ENCODE data around the gene SNCB.

The SNCB gene

DNA sequence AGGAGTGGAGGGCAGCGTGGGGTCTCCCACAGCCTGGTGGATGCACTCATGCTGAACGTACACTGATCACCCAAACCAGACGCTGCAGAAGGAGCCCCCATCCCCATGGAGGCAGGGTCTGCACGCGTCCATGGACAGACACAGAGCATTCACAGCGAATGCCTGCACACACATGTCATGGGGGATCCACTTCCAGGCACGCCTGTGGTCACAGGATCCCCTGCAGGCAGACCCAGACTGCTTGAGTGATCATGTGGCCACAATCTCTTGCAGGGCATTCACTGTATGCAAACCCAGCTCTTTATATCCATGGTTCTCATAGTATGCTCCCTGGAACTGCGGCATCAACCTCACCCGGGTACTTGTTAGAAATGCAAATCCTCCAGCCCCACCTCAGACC lies 5.4 kb downstream of the SNCB start:
- no peak overlapping the region for H3K4me3 ChIP-seq (replicated peaks; ENCODE audit: low read depth, low read length)
- TF ChIP-seq, protein P1, sequence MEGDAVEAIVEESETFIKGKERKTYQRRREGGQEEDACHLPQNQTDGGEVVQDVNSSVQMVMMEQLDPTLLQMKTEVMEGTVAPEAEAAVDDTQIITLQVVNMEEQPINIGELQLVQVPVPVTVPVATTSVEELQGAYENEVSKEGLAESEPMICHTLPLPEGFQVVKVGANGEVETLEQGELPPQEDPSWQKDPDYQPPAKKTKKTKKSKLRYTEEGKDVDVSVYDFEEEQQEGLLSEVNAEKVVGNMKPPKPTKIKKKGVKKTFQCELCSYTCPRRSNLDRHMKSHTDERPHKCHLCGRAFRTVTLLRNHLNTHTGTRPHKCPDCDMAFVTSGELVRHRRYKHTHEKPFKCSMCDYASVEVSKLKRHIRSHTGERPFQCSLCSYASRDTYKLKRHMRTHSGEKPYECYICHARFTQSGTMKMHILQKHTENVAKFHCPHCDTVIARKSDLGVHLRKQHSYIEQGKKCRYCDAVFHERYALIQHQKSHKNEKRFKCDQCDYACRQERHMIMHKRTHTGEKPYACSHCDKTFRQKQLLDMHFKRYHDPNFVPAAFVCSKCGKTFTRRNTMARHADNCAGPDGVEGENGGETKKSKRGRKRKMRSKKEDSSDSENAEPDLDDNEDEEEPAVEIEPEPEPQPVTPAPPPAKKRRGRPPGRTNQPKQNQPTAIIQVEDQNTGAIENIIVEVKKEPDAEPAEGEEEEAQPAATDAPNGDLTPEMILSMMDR (IDR thresholded peaks at IDR 0.05; ENCODE audit: low read length, missing control alignments) = no peak
- no peak for DNase-seq (ENCODE audit: low read depth)

DNA sequence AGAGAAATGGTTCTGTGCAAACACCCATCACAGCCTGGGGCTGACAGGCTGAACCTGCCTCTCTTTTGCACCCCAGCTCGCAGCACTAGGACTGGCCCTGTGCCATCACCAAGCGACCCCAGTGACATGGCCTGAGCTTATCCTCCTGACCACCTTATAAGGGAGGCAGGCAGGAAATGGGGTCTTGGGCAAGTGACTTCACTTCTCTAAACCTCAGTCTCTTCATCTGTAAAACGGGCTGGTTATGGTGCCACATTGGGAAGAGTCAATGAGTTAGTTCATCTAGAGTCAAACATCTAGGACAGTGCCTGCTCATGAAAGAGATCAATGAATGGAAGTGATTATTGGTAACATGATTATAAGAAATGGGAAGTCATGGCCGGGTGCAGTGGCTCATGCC lies 6.2 kb downstream of the SNCB start:
- H3K4me3 ChIP-seq (replicated peaks; ENCODE audit: low read depth, low read length) = no peak overlapping the region
- TF ChIP-seq, protein P1 (IDR thresholded peaks at IDR 0.05; ENCODE audit: low read length, missing control alignments) = no peak
- no peak for DNase-seq (ENCODE audit: low read depth)

DNA sequence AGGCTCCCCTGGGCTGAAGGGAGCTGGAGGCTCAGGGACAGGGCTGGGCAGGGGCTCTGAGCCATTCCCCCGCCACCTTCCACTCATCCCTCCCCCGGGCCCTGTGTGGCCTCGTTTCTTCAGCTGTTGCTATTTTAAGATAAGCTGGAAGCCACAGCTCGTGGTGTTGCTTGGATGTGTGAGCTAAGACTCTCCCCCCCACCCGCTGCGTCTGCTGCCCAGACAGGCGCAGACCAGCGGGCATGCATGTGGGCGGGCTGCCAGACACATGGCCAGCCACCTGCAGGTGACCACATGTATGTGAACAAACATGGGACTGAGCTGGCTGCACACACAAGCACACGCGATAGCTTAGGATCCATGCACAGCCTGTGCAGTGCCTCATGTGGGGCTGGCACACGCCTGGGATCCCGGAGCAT lies 8.7 kb downstream of the SNCB start:
- no peak overlapping the region for H3K4me3 ChIP-seq (replicated peaks; ENCODE audit: low read depth, low read length)
- TF ChIP-seq, protein P1 (IDR thresholded peaks at IDR 0.05; ENCODE audit: low read length, missing control alignments) = no peak

DNA sequence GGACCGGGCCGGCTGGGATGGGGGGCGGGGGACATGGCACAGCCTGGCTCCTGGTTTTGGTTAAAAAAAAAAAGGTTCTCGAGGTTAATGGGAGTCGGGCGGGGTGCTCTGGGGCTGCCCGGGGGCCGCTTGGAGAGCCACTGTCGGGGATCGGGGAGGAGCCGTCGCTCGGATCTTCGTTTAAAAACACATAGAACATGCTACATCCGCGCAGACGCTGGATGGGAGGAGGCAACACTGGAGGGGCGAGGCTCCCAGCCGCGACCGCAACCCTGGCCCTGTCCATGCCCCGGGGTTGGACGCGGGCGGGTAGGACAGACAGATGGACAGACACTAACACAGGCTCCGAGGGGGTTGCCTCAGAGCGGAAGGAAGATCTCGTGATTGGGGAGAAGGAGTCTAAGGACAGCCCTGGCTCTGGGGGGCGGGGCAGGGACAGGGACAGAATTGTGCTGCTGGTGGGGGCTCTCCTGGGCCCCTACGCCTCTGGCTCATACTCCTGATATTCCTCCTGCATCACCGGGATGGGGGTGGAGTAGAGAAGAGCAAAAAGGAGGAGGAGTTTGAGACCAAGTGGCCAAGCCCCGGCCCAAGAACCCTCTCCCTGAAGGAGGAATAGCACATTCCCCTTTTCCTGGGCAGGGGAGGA lies 9.9 kb downstream of the SNCB start:
- H3K4me3 ChIP-seq (replicated peaks; ENCODE audit: low read depth, low read length) = peak overlapping the region; percentile 10
- TF ChIP-seq, protein P1 (IDR thresholded peaks at IDR 0.05; ENCODE audit: low read length, missing control alignments) = no peak
- no peak for DNase-seq (ENCODE audit: low read depth)

More for the DNA sequence above, 8.7 kb downstream of the SNCB start:
- no peak for DNase-seq (ENCODE audit: low read depth)

DNA sequence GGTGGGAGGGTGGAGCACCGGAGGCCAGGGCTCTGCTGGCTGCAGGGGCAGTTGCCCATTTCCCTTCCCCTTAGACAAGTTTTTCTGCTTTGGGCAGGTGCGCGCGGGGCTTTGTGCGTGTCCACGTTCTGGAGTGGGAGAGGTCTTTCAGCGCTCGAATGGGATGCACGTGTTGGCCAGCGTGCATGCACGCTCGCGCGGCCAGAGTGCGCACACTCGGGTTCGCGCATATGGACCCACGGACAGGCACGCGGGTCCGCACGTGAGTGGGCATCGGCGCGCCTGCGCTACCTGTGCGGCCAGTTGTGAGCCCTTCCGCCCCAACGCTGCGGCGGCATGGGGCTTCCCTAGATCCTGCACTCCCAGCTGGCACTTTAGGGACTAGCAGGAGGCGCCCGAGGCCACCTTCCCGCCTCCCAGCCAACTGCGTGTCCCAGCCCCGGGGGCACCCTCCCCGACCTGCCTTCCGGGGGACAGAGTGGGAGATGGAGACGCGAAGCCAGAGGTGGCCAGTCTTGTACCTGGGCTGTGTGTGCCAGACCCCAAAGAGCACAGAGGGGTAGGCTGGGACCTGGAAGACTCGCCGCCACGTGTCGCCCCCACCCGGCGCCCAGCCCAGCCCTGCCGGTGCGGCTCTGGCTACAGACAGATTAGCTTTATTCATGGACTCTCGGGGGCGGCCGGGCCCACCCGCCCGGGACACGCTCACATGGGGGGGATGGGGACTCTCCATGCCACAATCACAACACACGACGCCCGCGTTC lies 10.6 kb downstream of the SNCB start:
- TF ChIP-seq, protein P1 (IDR thresholded peaks at IDR 0.05; ENCODE audit: low read length, missing control alignments) = no peak
- DNase-seq (ENCODE audit: low read depth) = no peak
- no peak overlapping the region for H3K4me3 ChIP-seq (replicated peaks; ENCODE audit: low read depth, low read length)

- DNase-seq (ENCODE audit: low read depth) = peak; percentile 89
- H3K4me3 ChIP-seq (replicated peaks; ENCODE audit: low read depth, low read length) = no peak overlapping the region
- TF ChIP-seq, protein P1 (IDR thresholded peaks at IDR 0.05; ENCODE audit: low read length, missing control alignments) = peak; percentile 37
Measured at GRCh38 chr5:176619203-176619568, 11.1 kb downstream of the SNCB start.

Data from fibroblast of pulmonary artery (primary cell).